ENCODE measurements around the gene EBF3.

The EBF3 gene

DNA sequence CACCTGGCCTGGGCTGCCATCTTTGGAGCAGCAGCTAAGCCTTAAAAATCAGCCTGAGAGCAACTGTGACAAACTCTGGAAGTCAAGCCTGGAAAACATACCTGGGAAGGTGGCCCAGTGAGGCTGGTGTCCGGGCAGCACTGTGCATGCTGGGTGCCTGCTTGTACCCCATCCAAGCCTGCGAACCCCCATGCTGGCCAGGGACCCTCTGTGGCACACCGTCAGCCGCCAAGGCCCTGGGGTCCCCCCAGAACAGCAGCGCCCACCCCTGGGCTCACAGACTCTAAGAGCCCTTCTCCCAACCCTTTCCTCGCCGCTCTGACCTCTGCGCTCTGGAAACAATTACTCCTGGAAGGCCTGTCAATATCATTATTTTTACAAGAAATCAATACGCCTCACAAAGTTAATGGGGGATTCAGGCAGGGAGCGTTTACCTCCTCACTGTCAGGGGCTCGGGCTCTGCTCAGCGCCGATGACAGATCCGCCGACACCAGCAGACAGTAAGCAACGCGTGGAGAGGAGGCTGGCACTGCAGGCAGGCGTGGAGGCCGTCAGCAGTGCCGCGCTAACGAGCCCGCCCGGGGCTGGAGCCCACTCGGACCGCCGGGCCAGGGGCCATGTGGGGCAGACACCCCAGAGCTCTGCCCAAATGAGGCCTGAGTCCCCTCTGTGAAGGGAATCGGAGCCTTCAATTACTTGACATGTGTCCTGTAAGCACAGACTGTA lies 54.4 kb downstream of the EBF3 start:
- DNase-seq, result no peak

- DNase-seq, result no peak
These were observed 55.0 kb downstream of the EBF3 start for GRCh38 chr10:129909080-129909479.

DNA sequence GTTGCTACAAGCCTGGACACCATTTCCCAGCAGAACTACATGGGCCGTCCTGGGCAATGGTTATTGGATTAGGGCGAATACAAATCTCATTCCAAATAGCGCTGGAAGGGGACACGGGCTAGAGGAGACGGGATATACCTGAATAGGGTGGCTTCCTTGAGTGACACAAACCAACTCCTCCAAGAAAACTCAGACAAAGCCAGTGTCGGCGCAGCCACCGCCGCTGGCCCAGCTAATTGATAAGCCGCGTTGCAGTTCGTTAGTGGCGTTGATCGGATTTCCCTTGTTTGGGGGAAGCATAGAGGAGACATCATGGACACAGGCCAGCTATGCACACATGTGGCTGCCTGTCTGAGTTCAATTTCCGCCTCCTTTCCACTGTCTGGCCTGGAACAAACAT lies 55.7 kb downstream of the EBF3 start:
- no peak for DNase-seq

DNA sequence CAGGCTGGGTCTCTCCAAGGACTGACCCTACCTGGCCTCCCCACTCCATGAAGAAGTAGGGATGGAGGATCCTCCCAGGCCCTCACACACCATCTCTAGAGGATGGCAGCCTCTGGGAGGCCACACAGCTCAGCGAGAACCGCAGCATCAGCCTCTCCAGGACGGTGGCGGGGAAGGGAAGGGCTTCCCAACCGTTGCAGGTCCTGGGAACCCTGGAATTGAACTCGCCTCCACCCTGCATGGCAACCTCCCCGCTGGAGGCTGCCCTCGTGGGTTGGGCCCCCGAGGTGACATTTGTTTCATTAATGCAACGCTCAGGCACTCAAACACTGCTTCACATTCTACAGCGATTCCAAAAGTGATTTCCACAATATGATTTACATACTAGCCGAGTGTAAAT lies 58.5 kb downstream of the EBF3 start:
- no peak for DNase-seq

- DNase-seq, result no peak
These were observed 59.8 kb downstream of the EBF3 start for GRCh38 chr10:129904323-129904722.

GRCh38 chr10:129901389-129902006 lies 62.6 kb downstream of the EBF3 start:
- DNase-seq, result no peak

DNA sequence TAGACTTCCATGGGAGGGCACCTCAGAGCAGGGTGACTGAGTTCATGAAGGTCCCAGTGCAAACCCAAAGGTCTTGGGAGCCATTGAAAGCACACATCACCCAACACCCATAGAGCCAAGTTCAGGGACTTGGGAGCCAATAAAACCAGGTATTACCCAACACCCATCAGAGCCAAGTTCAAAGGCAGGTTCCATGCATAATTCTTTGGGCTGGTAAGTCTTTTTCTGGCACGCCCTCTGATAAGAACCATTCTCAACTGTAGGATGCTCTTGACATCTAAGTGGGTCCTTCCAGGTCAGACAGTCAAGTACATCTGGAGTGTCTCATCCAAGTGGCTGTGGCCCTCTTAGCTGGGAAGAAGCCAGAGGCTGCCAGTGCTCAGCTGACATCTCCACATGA lies 63.2 kb downstream of the EBF3 start:
- no peak for DNase-seq

- no peak for DNase-seq
These were observed 64.6 kb downstream of the EBF3 start for GRCh38 chr10:129899276-129900130.

- DNase-seq, result no peak
These were observed 65.3 kb downstream of the EBF3 start for GRCh38 chr10:129898706-129899268.

- no peak for DNase-seq
These were observed 66.0 kb downstream of the EBF3 start for GRCh38 chr10:129897871-129898626.

GRCh38 chr10:129896860-129897200 lies 67.2 kb downstream of the EBF3 start:
- no peak for DNase-seq

DNA sequence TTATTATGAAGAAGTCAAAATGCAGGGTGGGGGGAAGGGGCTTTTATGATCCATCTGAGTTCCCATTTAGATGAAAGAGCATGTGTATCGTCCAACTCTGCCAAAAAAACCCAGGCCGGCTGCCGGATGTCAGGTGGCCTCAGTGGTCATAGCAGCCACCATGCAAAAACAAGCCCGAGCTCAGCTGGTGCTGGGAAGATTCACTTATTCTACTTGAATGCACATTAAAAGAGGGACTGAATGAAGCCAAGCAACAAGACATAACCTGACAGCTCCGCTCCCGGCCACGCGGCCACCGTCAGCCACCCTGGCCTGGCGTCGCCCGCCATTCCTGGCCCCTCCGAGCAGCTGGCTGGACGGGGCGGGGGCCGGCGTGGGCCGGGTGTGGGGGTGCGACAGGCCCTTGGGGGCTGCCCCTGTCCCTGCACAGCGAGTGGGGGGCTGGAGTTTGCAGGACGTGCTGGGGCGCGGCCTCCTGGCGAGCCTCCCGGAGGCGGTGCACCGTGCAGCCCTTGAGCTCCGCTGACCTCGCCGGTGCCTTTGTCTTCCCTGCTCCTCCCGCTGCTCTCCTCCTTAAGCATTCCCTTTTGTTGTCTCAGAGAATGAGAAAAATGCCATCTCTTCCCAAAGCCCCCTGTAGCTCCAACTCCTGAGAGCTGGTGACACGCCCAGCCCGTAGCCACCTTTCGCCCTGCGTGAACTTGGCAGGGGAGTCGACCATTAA lies 67.8 kb downstream of the EBF3 start:
- no peak for DNase-seq

DNA sequence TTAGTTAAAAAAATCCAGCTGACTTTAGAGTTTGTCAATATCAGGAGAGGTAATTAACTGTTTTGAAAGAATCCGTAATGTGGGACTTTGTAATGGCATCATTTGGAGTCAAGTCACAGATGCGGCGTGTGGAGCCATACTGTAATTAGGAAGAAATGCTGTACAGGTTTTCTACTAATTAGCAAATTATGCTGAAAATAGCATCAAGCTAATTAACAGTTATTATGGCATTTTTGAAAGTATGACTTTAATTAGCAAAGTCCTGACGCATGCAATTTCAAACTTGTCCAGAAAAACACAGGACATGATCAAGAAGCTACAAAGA lies 68.3 kb downstream of the EBF3 start:
- DNase-seq, result no peak

DNA sequence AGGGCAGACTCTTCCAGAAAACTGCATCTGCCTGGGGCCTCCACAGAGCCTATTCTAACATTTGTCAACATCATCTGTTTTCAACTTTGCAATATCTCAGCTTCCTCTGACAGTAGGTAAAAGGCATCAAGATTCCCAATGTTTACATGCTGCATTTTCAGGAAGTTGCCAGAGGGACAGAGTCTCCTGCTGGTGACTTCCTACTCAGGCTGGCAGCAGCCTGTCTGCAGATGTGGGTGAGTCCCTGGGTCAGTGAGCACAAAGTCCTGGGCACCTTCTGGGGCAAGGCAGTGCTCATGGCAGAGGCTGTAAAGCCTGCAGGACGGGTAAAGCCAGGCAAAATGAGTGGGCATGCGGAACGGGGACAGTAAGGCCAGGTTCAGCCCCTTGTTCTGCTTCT lies 69.4 kb downstream of the EBF3 start:
- no peak for DNase-seq

DNA sequence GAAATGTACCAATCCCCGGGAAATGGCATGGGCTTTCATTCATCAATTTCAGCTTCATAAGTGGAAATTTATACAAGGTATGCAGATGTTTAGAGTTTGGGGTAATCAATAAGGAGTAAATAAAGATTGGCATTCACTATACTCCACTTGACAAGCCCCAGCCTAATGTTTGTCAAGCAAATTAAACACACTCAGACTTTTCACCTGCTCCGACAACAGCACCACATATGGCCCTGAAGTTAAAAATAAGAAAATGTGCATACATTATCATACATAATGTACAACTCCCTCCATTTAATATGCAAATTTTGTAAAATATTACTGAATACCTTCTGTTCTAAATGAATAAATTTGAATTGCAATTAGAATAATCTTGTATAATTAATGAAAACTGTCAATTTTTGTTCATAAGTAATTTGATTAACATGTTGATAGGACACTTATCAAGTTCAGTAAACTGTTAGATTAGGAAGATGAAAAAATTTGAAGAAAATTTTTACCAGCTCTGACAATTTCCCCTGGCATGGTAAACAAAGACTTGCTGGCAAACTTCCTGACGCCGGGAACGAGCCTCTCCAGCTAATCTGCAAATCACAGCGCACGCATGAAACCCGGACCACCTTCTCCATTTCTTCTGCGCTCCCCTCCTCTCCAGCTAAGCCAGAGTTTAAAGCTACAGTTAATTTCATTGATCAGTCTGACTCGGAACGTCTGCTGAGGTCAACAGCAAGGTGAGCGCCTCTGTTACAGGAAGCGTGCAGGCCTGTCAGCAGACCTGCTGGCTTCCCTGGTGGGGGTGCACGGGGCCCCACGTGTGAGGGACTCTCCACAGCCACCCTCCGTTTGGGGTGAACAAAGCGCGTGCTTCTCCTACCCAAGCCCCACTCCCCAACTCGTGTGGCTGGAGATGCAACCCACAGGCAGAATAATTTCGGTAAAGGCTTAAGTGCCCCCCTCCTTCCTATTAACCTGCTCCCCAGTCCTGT lies 70.7 kb downstream of the EBF3 start:
- no peak for DNase-seq

DNA sequence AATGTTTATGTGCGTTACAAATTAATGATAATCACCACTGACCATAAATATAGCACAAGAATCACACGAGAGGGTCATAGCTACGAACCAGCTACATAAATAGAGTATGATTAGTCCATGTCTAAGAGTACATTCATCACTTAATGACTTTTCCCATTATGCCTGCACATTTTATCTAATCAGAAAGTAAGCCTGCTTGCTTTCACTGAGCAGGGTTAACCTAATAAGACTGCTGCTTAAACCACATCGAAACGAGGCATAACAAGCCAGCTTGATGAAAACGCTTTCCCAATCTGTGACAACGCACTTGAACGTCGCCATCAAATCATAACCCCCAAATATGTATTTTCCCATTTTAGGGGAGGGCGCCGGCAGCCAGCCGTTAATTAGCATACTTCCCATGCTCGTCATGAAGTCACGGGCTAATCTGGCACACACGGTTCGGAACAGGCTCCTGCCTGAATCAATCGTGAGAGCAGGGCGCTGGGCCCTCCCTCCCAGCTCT lies 71.5 kb downstream of the EBF3 start:
- DNase-seq, result no peak

- no peak for DNase-seq
These were observed 72.3 kb downstream of the EBF3 start for GRCh38 chr10:129891806-129892205.

DNA sequence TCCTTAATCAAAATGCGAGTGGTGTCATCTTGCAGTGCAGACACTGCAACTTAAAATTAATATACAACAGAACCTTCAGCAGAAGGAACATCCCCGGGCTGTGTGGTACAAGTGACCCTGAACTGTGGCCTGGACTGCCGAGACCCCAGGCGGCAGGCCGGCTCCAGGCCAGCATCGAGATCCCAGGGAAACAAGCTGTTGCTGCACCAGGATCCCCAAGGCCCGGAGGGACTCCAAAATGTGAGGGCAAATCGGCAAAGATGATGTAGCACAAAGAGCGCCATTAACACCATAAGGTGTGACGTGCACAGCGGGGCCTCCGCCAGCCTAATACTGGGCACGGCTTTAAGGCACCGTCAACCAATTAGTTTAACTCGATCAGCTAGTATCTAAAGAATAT lies 73.9 kb downstream of the EBF3 start:
- DNase-seq, result no peak

DNA sequence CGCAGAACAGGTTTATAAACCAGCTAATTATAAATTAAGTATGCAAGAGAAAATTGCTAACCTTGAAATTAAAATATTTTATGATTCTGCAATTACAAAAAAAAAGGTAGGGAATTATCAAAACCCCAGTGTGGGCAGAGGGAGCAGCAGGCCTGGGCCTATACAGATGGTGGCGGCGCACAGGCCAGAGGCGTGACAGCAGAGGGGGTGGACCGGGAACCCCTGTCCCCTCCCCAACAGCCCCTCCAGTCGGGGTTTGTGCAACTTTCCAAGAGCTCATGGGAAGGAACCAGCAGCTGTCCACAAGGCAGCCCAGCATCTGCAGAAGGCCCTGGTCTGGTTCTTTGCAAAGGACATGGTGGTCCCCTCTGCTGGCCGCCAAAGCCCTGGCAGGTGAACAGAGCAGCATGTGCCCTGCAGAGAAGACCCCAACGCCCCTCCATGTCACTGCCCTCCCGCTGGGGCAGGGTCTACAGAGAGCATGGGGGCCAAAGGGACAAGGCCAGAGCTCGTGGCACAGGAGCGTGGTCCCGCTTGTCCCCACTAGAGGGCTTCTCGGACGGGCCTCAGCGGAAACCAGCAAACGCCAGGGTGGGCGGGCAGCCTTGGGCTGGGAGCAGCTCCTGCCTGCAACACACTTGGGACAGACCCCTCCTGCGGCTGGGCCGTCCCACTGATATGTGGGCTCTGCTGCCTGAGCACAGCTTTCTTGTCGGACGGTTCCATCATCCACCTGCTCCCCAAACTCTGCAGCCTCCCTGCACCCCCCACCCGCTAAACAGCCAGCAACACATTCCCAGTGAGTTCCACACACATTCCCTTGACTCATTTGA lies 75.1 kb downstream of the EBF3 start:
- DNase-seq, result no peak
